Measurements from ENCODE around the gene DUSP15.
"Not testable (repeated sequence)": the region's sequence is repeated elsewhere in the genome, so short reads cannot be mapped to it uniquely, and the experiment has no call there.

Gene DUSP15

DNA sequence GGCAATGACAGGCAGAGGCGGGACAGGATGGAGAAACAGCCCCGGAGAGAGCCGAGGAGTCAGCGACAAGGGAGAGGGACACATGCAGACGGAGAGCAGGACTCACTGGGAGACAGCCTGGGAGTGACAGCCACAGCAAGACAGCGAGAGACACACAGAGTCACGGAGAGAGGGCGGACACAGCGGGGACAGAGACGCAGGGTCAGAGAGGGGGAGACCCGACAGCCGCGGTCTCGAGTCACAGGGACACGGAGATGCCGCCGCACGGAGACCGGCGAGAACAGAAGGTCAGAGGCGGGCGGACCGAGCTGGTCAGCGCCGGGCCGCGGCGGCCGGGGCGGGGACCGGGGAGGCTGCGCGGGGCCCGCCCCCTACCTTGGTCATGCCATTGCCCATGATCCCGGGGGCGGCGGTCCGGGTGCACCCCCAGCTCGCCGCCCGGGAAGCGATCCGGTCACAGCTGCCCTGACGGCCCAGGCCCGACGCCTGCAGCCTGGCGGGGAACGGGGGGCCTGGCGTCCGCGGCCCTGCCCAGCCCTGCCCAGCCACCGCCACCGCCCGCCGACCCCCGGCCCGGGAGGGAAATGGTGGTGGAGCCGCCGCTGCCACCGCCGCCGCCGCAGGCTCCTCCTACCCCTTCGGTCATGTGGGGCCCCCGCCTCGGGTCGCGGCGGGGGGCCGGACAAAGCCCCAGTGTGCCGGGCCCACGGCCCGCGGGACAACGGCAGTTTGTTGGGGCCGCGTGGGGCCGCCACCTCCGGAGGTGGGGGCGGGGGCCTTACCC, at the start of gene DUSP15, which contains the start of gene TTLL9:
Gene DUSP15, minus strand, starts transcription at position 586 of the 784 bp plus-strand sequence. Its CDS starts 190 bp downstream, at position 396.
Gene TTLL9, plus strand, starts transcription at position 693 of the 784 bp plus-strand sequence. CDS start 493 bp downstream, outside the sequence.
- DNase-seq: peak; percentile 28
- in situ Hi-C loops (cut with MboI; ENCODE audit: low pct_unique_long_range_greater_than_20kb, low sequenced_read_pairs): no loop called here

DNA sequence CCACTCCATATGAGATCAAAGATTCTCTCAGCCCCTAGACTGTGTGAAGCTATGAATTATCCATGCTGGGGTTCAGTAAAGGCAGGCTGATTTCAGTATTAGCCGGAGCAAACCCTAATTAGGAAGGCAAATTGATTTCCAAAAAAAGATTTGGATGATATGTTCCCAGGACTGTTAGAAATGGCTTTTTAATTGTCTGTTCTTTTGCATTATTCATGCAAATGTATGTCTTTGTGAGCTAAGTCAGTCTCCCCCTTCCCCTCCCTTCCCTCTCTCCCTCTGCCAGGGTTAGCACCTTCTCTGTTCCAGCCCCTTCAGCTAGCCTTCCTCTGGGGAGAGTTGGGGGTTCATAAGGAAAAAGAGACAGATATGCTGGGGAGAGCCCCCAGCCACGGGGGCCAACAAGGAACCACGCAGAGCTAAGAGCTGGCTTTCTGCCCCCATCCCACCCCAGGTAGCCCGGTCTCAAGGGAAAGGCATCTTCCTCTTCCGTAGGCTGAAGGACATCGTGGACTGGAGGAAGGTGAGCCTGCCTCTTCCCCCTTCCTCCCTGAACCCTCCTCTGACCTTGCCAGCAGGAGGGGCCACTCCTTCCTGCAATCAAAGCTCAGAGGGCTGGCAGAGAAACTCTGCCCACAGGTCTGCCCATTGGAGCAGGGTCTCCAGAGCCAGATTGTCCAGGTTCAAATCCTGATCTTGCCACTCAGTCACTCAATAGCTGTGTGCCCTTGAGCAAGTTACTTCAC, 49.3 kb upstream of the DUSP15 start:
- no peak for DNase-seq
- in situ Hi-C loops (cut with MboI; ENCODE audit: low pct_unique_long_range_greater_than_20kb, low sequenced_read_pairs): no loop called here

- in situ Hi-C loops (cut with MboI; ENCODE audit: low pct_unique_long_range_greater_than_20kb, low sequenced_read_pairs): no loop called here
- DNase-seq: no peak
Observed at GRCh38 chr20:31918466-31919105, 48.3 kb upstream of the DUSP15 start.

- in situ Hi-C loops (cut with MboI; ENCODE audit: low pct_unique_long_range_greater_than_20kb, low sequenced_read_pairs): not testable (repeated sequence)
- DNase-seq: peak; percentile 55
Observed at GRCh38 chr20:31917962-31918412, 47.7 kb upstream of the DUSP15 start.

GRCh38 chr20:31916708-31917107, 46.4 kb upstream of the DUSP15 start:
- DNase-seq: no peak
- in situ Hi-C loops (cut with MboI; ENCODE audit: low pct_unique_long_range_greater_than_20kb, low sequenced_read_pairs): no loop called here

- DNase-seq: no peak
- in situ Hi-C loops (cut with MboI; ENCODE audit: low pct_unique_long_range_greater_than_20kb, low sequenced_read_pairs): no loop called here
Observed at GRCh38 chr20:31915491-31916280, 45.4 kb upstream of the DUSP15 start.

- in situ Hi-C loops (cut with MboI; ENCODE audit: low pct_unique_long_range_greater_than_20kb, low sequenced_read_pairs): no loop called here
- no peak for DNase-seq
Observed at GRCh38 chr20:31914170-31914569, 43.8 kb upstream of the DUSP15 start.

GRCh38 chr20:31913431-31914157, 43.3 kb upstream of the DUSP15 start:
- in situ Hi-C loops (cut with MboI; ENCODE audit: low pct_unique_long_range_greater_than_20kb, low sequenced_read_pairs): no loop called here
- DNase-seq: no peak

DNA sequence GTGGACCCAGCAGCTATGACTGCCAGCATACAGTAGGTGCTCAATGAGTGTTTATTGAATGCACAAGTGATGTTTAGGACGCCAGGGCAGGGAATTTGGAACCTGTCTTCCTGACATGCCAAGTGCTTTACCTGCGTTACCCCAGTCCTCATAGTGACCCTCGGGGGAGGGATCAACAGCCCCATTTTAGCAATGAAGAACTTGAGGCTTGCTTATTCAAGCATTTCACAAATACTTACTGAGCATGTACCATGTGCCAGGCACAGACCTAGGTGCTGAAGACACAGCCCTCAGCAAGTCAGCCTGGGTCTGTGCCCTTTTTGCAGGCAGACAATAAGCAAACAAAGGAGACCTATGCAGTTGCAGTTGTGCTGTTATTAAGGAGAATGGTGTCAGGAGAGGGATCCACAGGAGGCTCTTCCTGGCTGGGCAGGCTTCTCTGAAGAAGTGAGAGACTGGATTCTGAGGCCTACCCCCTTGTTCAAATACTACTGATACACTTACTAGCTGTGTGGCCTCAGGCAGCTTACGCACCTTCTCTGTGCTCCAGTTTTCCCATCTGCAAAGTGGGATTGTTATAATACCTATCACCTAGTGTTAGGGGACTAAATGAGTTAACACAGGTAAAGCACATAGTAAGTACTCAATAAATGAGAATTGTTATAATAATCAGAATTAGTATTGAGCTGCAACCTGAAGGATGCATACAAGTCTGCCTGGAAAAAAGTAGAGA, 39.9 kb upstream of the DUSP15 start:
- in situ Hi-C loops (cut with MboI; ENCODE audit: low pct_unique_long_range_greater_than_20kb, low sequenced_read_pairs): no loop called here
- DNase-seq: no peak

GRCh38 chr20:31909253-31910070, 39.1 kb upstream of the DUSP15 start:
- in situ Hi-C loops (cut with MboI; ENCODE audit: low pct_unique_long_range_greater_than_20kb, low sequenced_read_pairs): no loop called here
- peak; percentile 47 for DNase-seq

GRCh38 chr20:31908424-31908823, 38.1 kb upstream of the DUSP15 start:
- DNase-seq: no peak
- in situ Hi-C loops (cut with MboI; ENCODE audit: low pct_unique_long_range_greater_than_20kb, low sequenced_read_pairs): no loop called here

- no peak for DNase-seq
- in situ Hi-C loops (cut with MboI; ENCODE audit: low pct_unique_long_range_greater_than_20kb, low sequenced_read_pairs): no loop called here
Observed at GRCh38 chr20:31908016-31908415, 37.7 kb upstream of the DUSP15 start.

- in situ Hi-C loops (cut with MboI; ENCODE audit: low pct_unique_long_range_greater_than_20kb, low sequenced_read_pairs): no loop called here
- no peak for DNase-seq
Observed at GRCh38 chr20:31907046-31907445, 36.7 kb upstream of the DUSP15 start.

GRCh38 chr20:31906001-31906400, 35.7 kb upstream of the DUSP15 start:
- no peak for DNase-seq

DNA sequence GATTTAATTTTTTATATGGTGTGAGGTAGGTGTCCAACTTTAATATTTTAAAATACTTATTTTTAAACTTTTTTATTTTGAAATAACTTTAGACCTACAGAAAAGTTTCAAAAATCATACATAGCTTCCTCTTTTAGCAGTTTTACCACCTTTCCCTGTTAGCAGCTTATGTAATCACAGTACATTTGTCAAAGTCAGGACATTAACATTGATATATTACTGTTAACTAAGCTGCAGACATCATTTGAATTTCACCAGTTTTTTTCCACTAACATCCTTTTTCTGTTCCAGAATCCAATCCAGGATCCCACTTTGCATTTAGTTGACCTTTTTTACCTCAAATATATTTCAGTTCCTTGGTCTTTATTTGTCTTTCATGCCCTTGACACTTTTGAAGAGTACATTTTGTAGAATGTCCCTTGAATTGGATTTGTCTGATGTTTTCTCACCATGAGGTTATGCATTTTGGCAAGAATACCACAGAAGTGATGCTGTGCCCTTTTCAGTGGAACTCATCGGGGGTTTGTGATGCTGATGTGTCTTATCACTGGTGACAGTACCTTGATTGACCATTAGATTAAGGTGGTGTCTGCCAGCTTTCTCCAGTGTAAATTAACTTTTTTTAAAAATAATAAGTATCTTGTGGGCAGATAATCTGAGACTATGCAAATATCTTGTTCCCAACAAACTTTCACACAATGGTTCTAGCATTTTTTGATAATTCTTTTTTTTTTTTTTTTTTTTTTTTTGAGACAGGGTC, 33.5 kb upstream of the DUSP15 start:
- in situ Hi-C loops (cut with MboI; ENCODE audit: low pct_unique_long_range_greater_than_20kb, low sequenced_read_pairs): no loop called here
- no peak for DNase-seq

More at GRCh38 chr20:31906001-31906400, 35.7 kb upstream of the DUSP15 start:
- in situ Hi-C loops (cut with MboI; ENCODE audit: low pct_unique_long_range_greater_than_20kb, low sequenced_read_pairs): no loop called here

DNA sequence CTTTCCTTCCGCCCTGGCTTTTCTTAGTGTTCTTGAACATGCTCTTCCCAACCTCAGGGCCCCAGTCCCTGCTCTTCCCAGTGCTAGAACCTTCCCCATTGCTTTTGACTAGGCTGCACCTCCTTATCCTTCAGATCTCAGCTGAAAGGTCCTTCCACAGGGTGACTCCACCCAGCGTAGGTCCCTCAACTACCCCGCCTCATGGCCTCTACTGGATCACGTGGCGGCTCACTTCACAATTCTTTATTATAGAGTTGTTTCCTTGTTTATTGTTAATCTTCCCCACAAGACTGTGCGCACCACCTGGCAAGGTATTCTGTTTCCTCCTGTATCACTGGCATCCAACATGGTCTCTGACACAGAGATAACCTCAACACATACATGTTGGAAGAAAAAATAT, 31.3 kb upstream of the DUSP15 start:
- DNase-seq: no peak

More for the DNA sequence above, 31.3 kb upstream of the DUSP15 start:
- in situ Hi-C loops (cut with MboI; ENCODE audit: low pct_unique_long_range_greater_than_20kb, low sequenced_read_pairs): no loop called here

Measured in KBM-7 (cell line).